Right lobe of liver (tissue), 6 donors: ENCODE measurements around the gene IGF2BP3. TPM values are rescaled to one million over a fixed set of nuclear protein-coding genes. Genes with fewer than 3 reads are reported as not detected.

Source experiments
- ATAC-seq, 4 donors: fragments of 200-7000 bp; cut with Tn5 transposase; one replicate each; pipeline ENCODE4 v1.9.1; 2020; ENCODE audit warnings: mild to moderate bottlenecking in 4 of 4, moderate library complexity in 4 of 4
- DNase-seq, 3 donors: peaks; one replicate each; pipeline ENCODE4 v3.0.0-alpha.2; 2020
- H3K27ac ChIP-seq, 3 donors: fragments of 200-600 bp; one replicate each; pipeline ENCODE4 v1.8.0; 2022
- H3K27me3 ChIP-seq, 2 donors: fragments of 200-600 bp; one replicate each; pipeline ENCODE4 v1.8.0; 2022
- H3K36me3 ChIP-seq, 4 donors: fragments of 200-600 bp; sonication (generic) in 1 of 4; one replicate each; pipeline versions ENCODE4 v1.5.1 to v1.8.0; 2017 to 2022; ENCODE audit warnings: control low read depth in 1 of 4
- H3K4me1 ChIP-seq, 4 donors: fragments of 200-600 bp; sonication (generic) in 1 of 4; one replicate each; pipeline versions ENCODE4 v1.5.1 to v1.8.0; 2017 to 2022; ENCODE audit warnings: control low read depth in 1 of 4
- H3K4me3 ChIP-seq, 3 donors: fragments of 200-600 bp; one replicate each; pipeline ENCODE4 v1.8.0; 2022
- H3K9me3 ChIP-seq, 4 donors: fragments of 200-600 bp; sonication (generic) in 1 of 4; one replicate each; pipeline versions ENCODE4 v1.5.1 to v1.8.0; 2017 to 2022; ENCODE audit warnings: control low read depth in 1 of 4
- CTCF ChIP-seq, 4 donors: fragments of 200-600 bp in 3 of 4; fragments of 450-650 bp in 1 of 4; IDR thresholded peaks; one replicate each; pipeline versions ENCODE4 v1.5.1 to v1.8.0; 2016 to 2022; ENCODE audit warnings: antibody characterized with exemption in 4 of 4, mild to moderate bottlenecking in 2 of 4
- POLR2A ChIP-seq: fragments of 450-650 bp; IDR thresholded peaks from one replicate; pipeline ENCODE4 v1.6.1; 2017; ENCODE audit warnings: antibody characterized with exemption, mild to moderate bottlenecking
- WGBS: methylation state at CpG from one replicate; pipeline ENCODE4 v1.1.6; 2018; ENCODE audit warnings: low coverage, low lambda C conversion rate; ENCODE audit not compliant: insufficient coverage; ENCODE audit errors: missing lambda C conversion rate; 5-methylcytosine and 5-hydroxymethylcytosine counted together
- intact Hi-C, 2 donors: fragments of 100-400 bp; cut with DNase I; formaldehyde crosslinking; loops; one replicate each; pipeline versions ENCODE4 v1.11.2 to v1.14.1; 2022
- total RNA-seq, 6 experiments: library from RNA; depleted of rRNA in 2 of 6; stranded (reverse); fragments of >200 nt in 2 of 6; fragmentation: NEBNext Ultra II Directional in 3 of 6; extraction: Animal tissue kit (Norgen Biotek cat#: 25700) in 3 of 6; gene quantifications; one replicate each; pipeline versions ENCODE4 v1.1.0 to v1.2.4, GENCODE V29; 2016 to 2023
- donor health status: DM: no; HTN: yes; CAD: no.
- donor health status: DM: no; HTN: no; CAD: no.
- donor health status: DM: no; HTN: no; CAD: no.
- donor health status: DM: no; HTN: yes; CAD: no.
- donor health status: DM: no; HTN: yes; CAD: no.

IGF2BP3 gene
- total RNA-seq, 6 experiments from 2014 or later = 0.12 to 0.64 (median 0.19) TPM; not detected in 1

GRCh38 chr7:23295401-23295697 is 174.9 kb downstream of the IGF2BP3 start:
- intact Hi-C loops = no loop called here
- no peak for DNase-seq
- no peaks in the 10 kb centered on the region for H3K36me3 ChIP-seq
- H3K9me3 ChIP-seq = no peaks in the 10 kb centered on the region
- peaks cover 0 to 57% (median 2%) of the 10 kb centered on the region in 4 donors for H3K4me1 ChIP-seq
- peak overlapping the region in 1 of 3 donors; percentile 87 for H3K27ac ChIP-seq
- H3K4me3 ChIP-seq = no peak overlapping the region
- no peaks in the 10 kb centered on the region for H3K27me3 ChIP-seq
- ATAC-seq = no peak
- TF ChIP-seq CTCF (IDR thresholded peaks at IDR 0.05) (no peak), POLR2A (no peak)

GRCh38 chr7:23294549-23295400 is 175.5 kb downstream of the IGF2BP3 start:
- peaks cover 0 to 51% (median 2%) of the 10 kb centered on the region in 4 donors for H3K4me1 ChIP-seq
- H3K27me3 ChIP-seq = no peaks in the 10 kb centered on the region
- intact Hi-C loops = no loop called here
- TF ChIP-seq CTCF (IDR thresholded peaks at IDR 0.05) = no peak
- no peak for TF ChIP-seq POLR2A
- H3K9me3 ChIP-seq = no peaks in the 10 kb centered on the region
- ATAC-seq (peak; percentile 25 to 66 (median 50)), DNase-seq (peak; percentile 43 to 77 (median 73))
- WGBS = 34% methylated on average over 5 of the region's 6 CpGs
- H3K27ac ChIP-seq = peak overlapping the region in 1 of 3 donors; percentile 87
- H3K4me3 ChIP-seq = no peak overlapping the region
- no peaks in the 10 kb centered on the region for H3K36me3 ChIP-seq

GRCh38 chr7:23293500-23294073 is 176.7 kb downstream of the IGF2BP3 start:
- Histone ChIP-seq H3K27me3 (no peaks in the 10 kb centered on the region), H3K4me1 (peaks cover 0 to 48% (median 2%) of the 10 kb centered on the region in 4 donors), H3K9me3 (no peaks in the 10 kb centered on the region), H3K27ac (peak overlapping the region in 1 of 3 donors; percentile 87), H3K36me3 (no peaks in the 10 kb centered on the region), H3K4me3 (no peak overlapping the region)
- TF ChIP-seq POLR2A (no peak), CTCF (IDR thresholded peaks at IDR 0.05) (no peak)
- WGBS = 80% methylated on average over 8 of the region's 12 CpGs
- intact Hi-C loops = no loop called here
- ATAC-seq = peak in 2 of 4 donors; percentile 5 to 22
- no peak for DNase-seq

GRCh38 chr7:23292623-23293022 is 177.7 kb downstream of the IGF2BP3 start:
- ATAC-seq = peak; percentile 52 to 68 (median 60)
- intact Hi-C loops = no loop called here
- peak overlapping the region in 1 of 3 donors; percentile 87 for H3K27ac ChIP-seq
- H3K36me3 ChIP-seq = no peaks in the 10 kb centered on the region
- peaks cover 0 to 46% (median 2%) of the 10 kb centered on the region in 4 donors for H3K4me1 ChIP-seq
- no peak for DNase-seq
- no peaks in the 10 kb centered on the region for H3K9me3 ChIP-seq
- H3K4me3 ChIP-seq = no peak overlapping the region
- WGBS = 44% methylated on average over 4 of the region's 4 CpGs
- no peak for TF ChIP-seq POLR2A
- TF ChIP-seq CTCF (IDR thresholded peaks at IDR 0.05) = no peak
- H3K27me3 ChIP-seq = no peaks in the 10 kb centered on the region
